Measurements from ENCODE around the gene SAMD11. TPM values are rescaled to one million over a fixed set of nuclear protein-coding genes. Genes with fewer than 3 reads are reported as not detected.
A peak's percentile ranks its signal among the peaks of the same experiment; 100 is the strongest.

The SAMD11 gene
- total and polyA plus RNA-seq, 8 donors, result 7.1 to 61.5 (median 28.0) TPM

DNA sequence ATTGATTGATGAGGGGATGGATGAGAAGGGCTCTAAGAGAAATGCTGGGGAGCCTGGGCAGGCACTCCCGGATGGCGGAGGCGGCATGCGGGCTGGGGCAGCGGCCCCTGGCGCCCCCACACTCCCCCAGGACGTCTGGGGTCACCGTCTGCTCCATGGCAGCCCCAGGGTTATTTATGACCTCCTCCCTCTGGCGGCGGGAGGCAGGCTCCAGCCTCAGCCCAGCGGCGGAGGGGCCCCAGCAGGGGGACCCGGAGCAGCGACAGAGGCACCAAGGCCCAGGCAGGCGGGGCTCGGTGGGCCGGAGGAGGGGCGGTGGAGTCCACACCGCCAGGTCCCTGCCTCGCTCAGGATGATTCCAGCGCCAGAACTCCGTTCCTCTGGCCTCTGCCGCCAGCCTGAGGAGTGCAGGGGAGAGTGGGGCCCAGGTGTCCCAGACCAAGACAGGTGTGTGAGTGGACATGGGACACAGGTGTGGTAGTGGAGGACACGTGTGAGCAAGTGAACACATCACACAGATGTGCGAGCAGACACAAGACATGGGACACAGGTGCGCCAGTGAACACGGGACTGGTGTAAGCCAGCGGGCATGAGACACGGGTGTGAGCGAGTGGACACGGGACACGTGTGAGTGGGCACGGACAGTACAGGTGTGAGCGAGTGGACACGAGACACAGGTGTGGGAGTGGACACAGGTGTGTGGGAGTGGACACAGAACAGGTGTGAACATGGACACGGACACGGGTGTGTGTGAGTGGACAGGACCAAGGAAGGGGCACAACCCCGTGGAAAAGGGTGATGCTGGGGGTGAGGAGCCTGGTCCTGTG lies 2.5 kb upstream of the SAMD11 start:
- peak; percentile 30 to 54 for TF ChIP-seq CTCF (IDR thresholded peaks at IDR 0.05)
- DNase-seq (peak; percentile 64 to 88 (median 82)), ATAC-seq (peak; percentile 73)
- no peaks in the 10 kb centered on the region for H3K9me3 ChIP-seq
- H3K36me3 ChIP-seq, result no peaks in the 10 kb centered on the region
- H3K27me3 ChIP-seq, result peaks cover 38 to 100% of the 10 kb centered on the region in 2 donors
- H3K4me1 ChIP-seq, result peaks cover 22 to 47% of the 10 kb centered on the region in 2 donors
- intact Hi-C loops (cut with DNase I), result no loop called here
- H3K27ac ChIP-seq, result no peak overlapping the region
- H3K4me3 ChIP-seq, result no peak overlapping the region

GRCh38 chr1:923991-924655 lies 400 bp downstream of the SAMD11 start:
- intact Hi-C loops (cut with DNase I), result no loop called here
- no peak for TF ChIP-seq CTCF (IDR thresholded peaks at IDR 0.05)
- Histone ChIP-seq H3K4me1 (peaks cover 22 to 47% of the 10 kb centered on the region in 2 donors), H3K4me3 (peak overlapping the region; percentile 36 to 44), H3K27me3 (peaks cover 42 to 98% of the 10 kb centered on the region in 2 donors), H3K36me3 (no peaks in the 10 kb centered on the region), H3K27ac (no peak overlapping the region), H3K9me3 (no peaks in the 10 kb centered on the region)
- no peak for DNase-seq
- ATAC-seq, result no peak

DNA sequence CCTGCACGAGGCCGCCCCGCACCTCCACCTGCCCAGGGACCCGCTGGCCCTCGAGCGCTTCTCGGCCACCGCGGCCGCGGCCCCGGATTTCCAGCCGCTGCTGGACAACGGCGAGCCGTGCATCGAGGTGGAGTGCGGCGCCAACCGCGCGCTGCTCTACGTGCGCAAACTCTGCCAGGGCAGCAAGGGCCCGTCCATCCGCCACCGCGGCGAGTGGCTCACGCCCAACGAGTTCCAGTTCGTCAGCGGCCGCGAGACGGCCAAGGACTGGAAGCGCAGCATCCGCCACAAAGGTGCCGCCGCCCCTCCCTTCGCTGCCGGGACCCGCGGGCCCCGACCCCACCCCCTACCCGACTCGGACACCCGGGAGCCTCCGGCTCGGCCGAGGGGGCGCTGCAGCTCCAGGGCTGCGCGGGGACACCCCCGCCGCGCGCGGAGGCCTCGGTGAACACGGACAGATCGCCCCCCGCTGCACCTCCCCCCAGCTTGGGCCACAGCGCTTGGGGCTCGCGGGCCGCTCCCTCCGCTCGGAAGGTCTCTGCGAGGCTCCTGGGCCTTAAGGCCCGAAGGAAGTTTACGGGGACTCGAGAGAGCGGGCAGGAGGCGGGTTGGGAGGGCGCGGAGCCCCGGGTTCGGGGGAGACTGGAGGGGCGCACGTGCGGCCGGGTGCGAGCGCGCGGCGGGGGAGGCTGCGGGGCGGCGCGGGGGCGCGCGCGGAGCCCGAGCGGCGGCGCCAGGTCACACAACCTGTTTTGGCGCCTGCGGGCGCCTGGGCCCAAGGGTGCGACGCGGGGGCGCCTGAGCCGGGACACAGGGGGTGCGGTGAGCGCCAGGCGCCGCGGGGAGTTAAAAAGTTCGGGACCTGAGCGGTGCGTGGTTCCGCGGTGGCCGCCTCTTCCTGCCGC lies 1.2 kb downstream of the SAMD11 start:
- ATAC-seq, result peak; percentile 4
- peaks cover 42 to 98% of the 10 kb centered on the region in 2 donors for H3K27me3 ChIP-seq
- no peaks in the 10 kb centered on the region for H3K9me3 ChIP-seq
- DNase-seq, result peak in 2 of 4 donors; percentile 35 to 57
- no peak for TF ChIP-seq CTCF (IDR thresholded peaks at IDR 0.05)
- peaks cover 22 to 47% of the 10 kb centered on the region in 2 donors for H3K4me1 ChIP-seq
- H3K27ac ChIP-seq, result no peak overlapping the region
- H3K4me3 ChIP-seq, result peak overlapping the region; percentile 36 to 44
- no peaks in the 10 kb centered on the region for H3K36me3 ChIP-seq
- intact Hi-C loops (cut with DNase I), result no loop called here

DNA sequence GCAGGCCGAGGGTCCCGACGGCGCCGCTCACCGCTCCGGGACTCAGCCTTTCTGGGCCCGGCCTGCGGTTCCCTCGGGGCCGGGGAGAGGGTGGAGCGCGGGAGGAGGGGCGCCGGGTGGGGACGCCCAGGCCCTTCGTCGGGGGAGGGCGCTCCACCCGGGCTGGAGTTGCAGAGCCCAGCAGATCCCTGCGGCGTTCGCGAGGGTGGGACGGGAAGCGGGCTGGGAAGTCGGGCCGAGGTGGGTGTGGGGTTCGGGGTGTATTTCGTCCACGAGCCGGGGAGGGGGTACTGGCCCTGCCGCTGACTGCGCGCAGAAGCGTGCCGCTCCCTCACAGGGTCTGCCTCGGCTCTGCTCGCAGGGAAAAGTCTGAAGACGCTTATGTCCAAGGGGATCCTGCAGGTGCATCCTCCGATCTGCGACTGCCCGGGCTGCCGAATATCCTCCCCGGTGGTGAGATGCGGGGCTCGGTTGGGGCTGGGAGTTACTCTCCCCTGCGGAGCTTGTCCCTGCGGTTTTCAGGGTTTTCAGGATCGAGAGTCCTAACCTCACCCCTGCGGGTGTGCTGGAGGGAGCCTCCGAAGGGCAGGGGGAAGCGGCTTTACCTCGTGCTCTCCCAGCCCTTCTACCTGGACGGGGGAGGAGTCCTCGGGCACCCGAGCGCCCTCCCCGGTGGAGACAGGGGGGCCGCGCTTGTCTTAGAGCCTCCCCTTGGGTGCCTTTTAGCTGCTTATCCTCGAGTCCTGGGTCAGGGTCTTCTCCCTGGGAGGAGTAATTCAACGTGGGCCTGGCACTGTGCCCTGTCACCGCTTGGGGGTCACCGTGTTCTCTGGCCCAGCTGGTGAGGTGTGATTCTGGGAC lies 2.1 kb downstream of the SAMD11 start:
- H3K4me3 ChIP-seq, result peak overlapping the region; percentile 16 to 23
- intact Hi-C loops (cut with DNase I), result no loop called here
- no peak overlapping the region for H3K27ac ChIP-seq
- H3K4me1 ChIP-seq, result peaks cover 16 to 39% of the 10 kb centered on the region in 2 donors
- DNase-seq, result peak in 2 of 4 donors; percentile 54 to 73
- no peaks in the 10 kb centered on the region for H3K36me3 ChIP-seq
- H3K27me3 ChIP-seq, result peaks cover 42 to 98% of the 10 kb centered on the region in 2 donors
- H3K9me3 ChIP-seq, result no peaks in the 10 kb centered on the region
- TF ChIP-seq CTCF (IDR thresholded peaks at IDR 0.05), result no peak
- ATAC-seq, result peak; percentile 34

Data from left lung (tissue), 10 donors.